Heart left ventricle (tissue), 13 donors: ENCODE results near the gene ERF.

ENCODE experiments used
- POLR2A ChIP-seq, 2 donors: fragments of 450-650 bp; IDR thresholded peaks; one replicate each; pipeline ENCODE4 v1.6.1; 2017; ENCODE audit warnings: antibody characterized with exemption in 2 of 2, mild to moderate bottlenecking in 2 of 2, moderate library complexity in 2 of 2
- TF ChIP-seq, protein P1 (sequence below), 12 donors: fragments of 200-600 bp; sonication (generic) in 4 of 12; IDR thresholded peaks; one replicate each; pipeline versions ENCODE4 v1.5.0 to v1.8.0; 2018 to 2022; ENCODE audit warnings: antibody characterized with exemption in 12 of 12, mild to moderate bottlenecking in 5 of 12
- donor health status: ischemic (EF 13 %, LVEDD 7.1; RV severe dilation, severe dysfunction).
- donor health status: DM: no; HTN: yes; CAD: no.
- donor health status: DM: no; HTN: no; CAD: no.
- donor health status: ischemic (EF 25% LVEDD 6.9; RV normal size, moderate dysfunction).
- donor health status: ischemic (EF 25% LVEDD 5.7; RV mildly dilated, moderate dysfunction).
- donor health status: ischemic (EF 35%, LVEDD 5.7; RV mildly dilated, moderate dysfunction).
- donor health status: nonischemic (EF 11% LVEDD 7.7; RV severe dilation, severe dysfunction).
- donor health status: DM: yes; HTN: yes; CAD: no.
- donor health status: PGD.
- donor health status: ischemic (EF 29% LVEDD 5.4; RV normal size, mild dysfunction).
- donor health status: nonischemic (EF 23%, LVEDD 6.1; RV moderate dilation, normal function).

DNA sequence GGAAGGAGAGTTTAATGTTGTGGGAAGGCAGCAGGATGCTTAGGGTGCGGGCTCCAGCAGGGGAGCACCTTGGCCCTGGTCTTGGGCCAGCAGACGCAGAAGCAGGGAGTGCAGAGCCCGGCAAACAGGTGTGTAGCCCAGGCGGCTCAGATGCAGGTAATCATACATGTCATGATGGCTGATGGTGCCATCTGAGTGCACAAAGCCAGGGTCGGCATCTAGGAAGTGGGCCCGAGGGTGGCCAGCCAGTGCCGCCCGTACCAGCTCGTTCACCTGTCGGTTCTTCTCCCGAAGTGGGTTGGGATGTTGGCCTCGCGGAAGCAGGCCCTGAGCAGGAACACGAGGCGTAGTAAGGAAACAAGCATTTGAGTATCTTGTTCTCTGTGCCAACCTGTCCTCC, 42.1 kb upstream of the ERF start:
- no peak for TF ChIP-seq POLR2A (IDR thresholded peaks at IDR 0.05)
- TF ChIP-seq, protein P1, sequence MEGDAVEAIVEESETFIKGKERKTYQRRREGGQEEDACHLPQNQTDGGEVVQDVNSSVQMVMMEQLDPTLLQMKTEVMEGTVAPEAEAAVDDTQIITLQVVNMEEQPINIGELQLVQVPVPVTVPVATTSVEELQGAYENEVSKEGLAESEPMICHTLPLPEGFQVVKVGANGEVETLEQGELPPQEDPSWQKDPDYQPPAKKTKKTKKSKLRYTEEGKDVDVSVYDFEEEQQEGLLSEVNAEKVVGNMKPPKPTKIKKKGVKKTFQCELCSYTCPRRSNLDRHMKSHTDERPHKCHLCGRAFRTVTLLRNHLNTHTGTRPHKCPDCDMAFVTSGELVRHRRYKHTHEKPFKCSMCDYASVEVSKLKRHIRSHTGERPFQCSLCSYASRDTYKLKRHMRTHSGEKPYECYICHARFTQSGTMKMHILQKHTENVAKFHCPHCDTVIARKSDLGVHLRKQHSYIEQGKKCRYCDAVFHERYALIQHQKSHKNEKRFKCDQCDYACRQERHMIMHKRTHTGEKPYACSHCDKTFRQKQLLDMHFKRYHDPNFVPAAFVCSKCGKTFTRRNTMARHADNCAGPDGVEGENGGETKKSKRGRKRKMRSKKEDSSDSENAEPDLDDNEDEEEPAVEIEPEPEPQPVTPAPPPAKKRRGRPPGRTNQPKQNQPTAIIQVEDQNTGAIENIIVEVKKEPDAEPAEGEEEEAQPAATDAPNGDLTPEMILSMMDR (IDR thresholded peaks at IDR 0.05), result no peak
